GM21786 (cell line): ENCODE results near the gene PSMB7.

Experiments
- ATAC-seq: cut with Tn5 transposase; IDR thresholded peaks from one replicate; pipeline ENCODE4 v1.9.1; 2021; ENCODE audit not compliant: unreplicated experiment

Gene PSMB7

DNA sequence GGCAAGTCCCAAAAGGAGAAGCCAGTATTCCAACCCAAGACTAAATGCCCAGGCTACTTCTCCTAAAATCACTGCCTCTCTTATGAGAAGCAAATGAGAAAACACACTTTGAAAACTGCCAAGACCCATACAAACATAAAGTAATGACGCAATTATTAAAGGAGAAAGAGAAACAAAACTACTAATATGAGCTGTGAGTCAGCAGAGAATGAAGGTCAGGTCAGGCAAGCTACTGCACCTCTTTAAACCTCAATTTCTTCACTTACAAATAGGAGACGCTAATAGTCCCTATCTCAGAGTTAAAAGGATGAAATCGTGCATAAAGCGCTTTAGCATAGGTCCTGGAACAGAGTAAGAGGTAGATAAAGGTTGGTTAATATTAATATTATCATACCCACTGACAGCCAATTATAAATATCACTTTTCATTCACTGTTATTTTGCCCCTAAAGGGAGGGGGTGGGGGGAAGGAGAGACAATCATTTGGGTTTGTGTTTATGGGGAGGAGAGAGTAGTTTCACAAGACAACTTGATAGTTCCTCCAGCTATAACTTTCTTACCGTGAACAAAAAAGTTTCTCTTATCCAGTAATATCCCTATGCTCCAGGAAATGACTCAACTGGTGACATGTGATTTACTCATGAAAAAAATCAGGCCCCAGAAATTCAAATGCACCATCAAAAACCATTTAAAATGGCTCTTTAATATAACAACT, 3.6 kb downstream of the PSMB7 start:
- ATAC-seq, result no peak

DNA sequence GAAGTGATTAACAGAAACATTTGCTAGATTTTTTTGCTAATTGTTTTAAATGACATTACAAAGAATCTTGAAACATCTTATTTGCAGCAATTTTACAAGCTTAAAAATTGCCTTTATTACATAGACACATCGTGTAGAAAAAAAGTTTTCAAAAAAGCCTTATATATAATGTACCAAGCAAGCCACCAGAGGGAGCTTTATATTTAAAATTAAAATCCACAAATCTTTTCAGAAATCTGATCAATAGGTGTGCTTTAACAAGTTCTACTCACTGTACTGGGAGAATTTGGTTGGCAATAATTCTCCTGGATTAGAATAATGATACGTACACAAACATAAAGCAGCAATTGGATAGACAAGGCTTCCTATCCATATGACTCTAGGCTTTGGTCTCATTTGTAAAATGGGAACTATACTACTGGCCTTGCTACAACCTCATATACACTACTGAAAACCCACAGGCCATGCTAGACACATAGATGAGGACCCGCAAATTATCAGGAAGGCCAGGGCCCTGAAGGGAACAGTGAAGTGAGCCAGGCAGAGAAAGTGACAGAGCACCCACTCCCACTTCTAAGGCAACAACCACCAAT, 4.8 kb downstream of the PSMB7 start:
- no peak for ATAC-seq

- ATAC-seq, result no peak
Measured at GRCh38 chr9:124409410-124409809, 5.8 kb downstream of the PSMB7 start.

GRCh38 chr9:124403246-124403645, 12.0 kb downstream of the PSMB7 start:
- ATAC-seq, result no peak

- ATAC-seq, result no peak
Measured at GRCh38 chr9:124399968-124400940, 15.0 kb downstream of the PSMB7 start.

GRCh38 chr9:124399323-124399967, 15.8 kb downstream of the PSMB7 start:
- ATAC-seq, result no peak

- no peak for ATAC-seq
Measured at GRCh38 chr9:124398191-124398935, 16.9 kb downstream of the PSMB7 start.

GRCh38 chr9:124395826-124396225, 19.4 kb downstream of the PSMB7 start:
- no peak for ATAC-seq

DNA sequence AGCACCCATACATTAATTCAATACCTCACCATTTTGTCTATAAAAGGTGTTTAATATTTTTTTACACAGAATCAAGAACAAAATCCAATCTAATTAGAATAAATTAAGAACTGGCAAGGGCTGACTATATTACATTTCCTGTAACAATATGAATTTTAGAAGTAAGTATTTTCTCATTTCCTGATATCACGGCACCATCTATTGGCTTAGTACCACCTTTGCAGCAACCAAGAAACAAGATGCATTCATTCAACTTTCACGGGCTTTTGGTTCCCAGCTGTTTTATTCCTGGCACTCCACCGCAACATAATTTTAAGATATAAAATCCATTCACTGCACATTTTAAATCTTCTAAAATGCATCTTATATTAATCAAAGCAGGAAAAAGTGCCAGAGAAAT, 20.6 kb downstream of the PSMB7 start:
- ATAC-seq, result no peak

DNA sequence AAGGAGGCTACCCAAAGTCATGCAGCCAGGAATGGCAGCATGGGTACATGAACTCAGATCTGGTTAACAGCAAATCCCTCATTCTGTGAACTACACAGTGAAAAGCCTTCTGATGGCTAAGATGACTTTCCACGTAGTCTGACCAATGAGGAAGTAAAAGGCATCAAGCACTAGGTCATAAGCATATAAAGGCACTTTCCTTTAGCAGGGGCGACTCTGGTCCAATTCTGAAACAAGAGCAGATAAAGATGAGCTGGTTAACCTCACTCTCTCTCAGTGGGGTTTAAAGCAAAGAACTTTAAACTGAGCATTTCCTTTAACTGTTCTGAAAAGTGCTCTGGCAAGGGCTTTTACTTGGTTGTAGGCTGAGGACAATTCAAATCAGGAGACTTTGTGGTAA, 21.1 kb downstream of the PSMB7 start:
- ATAC-seq, result no peak

DNA sequence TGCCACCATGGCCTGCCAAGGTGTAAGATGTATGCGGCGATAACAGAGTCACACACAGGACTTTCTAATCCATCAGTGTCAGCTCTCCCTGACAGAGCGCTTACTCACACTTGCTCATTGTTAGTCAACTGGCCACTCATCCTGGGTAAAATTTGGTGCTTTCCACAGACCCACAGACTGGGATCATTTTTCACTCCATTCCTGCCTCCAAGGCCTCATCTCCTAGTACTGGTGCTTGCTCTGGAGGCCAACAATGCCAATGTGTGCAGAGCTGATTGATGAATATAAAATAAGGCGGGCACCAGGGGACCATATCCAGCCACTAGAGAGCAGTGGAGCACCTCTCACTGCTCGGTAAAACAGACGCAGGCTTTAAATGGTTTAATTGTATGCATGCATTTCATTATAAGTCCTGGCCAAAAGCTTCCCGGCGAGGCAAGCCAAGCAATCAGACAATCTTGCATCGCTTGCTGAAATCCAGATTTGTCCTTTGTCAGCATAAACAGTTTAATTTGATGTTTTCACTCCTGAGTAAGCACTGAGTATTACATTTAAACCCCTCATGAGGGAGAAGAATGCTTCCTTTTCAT, 22.3 kb downstream of the PSMB7 start:
- no peak for ATAC-seq

- ATAC-seq, result no peak
Measured at GRCh38 chr9:124392254-124392870, 22.9 kb downstream of the PSMB7 start.

DNA sequence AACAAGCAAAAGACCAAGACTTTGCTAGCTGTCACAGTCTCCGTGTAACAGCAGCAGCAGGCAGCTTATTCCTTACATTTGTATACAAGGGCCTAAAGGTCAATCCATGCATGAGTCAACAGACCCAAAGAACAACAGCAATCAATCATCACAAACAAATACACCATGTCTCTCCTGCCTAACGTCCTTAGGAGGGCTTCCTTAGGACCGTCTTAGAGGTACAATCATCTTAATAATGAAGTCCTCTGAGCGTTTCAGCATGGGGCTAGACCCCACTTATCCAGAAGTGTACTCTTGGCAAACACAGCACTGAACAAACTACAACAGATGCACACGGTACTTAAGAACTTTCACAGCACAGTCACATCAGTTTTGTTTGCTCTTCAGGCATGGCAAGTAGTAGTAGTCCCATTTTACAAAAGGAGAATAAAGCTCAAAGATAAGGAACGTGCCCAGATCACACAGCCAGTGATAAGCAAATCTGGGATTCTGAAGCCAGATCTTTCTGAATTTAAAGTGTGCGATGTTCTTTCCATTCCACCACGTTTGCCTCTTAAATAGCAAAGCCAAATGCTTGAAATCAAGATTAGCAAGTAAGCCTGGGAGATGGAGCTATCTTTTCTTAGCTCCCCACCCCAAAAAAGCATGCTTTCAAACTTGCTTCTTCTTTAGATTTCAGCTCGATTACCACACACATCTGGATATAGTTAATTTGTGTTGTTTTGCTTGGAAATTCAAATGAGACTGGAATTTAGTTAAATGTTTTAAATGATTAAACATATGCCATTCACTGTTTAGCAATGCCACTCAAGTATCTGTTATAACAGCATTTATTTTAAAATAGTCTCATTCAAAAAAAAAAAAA, 24.2 kb downstream of the PSMB7 start:
- no peak for ATAC-seq

DNA sequence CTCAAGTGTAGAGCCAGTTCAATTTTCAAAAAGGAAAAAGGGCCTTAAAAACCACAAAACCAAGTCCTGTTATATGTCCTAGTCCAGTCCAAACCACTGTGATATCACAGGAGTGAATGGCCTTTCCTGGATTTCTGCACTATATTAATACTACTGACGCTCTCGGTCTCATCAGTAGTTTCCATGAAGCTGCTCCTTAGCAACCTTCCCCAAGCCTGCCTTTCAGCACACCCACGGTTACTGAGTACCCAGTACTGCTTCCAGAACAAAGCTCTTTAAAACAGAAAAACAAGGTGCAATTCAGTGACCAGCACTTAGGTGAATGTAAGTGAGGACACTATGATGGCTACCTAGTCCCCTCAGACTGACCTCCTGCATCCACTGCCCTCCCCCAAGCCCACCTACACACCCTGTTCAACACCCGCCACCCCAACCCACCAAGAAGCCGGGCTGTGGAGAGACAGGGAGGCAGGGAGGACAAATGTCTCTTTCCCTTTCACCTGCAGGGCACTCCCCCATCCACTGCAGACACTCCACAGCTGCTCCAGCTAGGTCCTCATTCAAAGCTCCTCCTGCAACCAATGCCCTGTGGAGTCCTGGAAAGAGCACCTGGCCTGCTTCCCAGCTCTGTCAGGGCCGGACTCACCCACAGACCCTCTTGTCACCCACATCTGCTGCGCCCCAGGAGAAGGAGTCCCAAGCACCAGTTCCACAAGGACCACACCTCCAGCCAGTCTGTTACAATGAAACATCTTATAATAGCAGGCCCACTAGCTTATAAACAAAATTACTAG, 25.9 kb downstream of the PSMB7 start:
- ATAC-seq, result no peak

DNA sequence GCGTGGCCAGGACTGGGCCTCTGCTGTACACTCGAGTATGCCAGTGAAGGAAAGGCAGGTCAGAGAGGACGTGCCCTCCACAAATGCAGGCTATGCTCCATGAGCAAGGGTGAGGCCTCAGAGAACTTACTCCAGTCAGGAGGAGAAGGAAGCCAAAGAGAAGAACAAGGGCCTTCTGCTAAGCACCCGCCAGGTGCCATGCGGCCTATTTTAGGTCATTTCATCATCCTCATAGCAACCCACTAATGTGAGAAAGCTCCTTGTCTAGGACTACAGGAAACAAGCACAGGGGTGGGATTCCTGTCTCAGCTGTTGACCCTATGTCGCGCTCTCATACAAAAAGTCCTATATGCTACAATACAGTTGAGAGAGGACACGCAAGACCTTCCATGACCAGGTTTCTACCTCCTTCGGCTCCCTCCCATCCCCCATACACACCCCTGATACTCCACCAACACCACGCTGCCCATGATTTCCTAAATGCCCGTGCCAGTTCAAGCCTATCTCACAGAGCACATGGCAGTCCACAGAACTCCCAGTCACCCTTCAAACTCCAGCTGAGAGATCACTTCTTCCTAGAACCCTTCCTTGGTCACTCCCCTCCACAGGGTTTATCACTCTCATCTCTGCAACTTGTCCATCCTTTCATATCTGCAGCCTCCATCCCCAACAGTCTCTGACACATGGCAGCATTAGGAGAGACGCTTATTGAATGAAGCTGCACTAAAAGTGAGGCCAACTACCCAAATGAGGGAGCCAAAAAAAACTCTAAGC, 26.8 kb downstream of the PSMB7 start:
- ATAC-seq, result no peak

DNA sequence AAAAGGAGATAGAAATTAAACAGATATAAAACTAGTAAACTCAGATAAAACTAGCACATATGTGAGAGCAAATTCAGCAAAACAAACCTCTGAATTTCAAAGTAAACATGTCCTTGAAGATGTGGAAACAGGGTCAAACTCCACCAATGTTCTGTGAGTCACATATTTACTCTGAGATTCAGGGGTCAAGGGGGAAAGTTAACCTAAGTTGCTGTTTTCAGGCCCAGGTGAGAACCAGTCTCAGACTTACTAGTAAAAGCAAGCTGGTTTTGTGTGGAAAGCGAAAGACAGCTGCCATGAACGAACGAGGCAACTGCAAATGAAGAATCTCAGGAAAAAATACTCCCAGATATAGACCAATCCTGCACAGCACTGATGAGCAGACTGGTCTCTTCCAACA, 29.0 kb downstream of the PSMB7 start:
- no peak for ATAC-seq

- ATAC-seq, result no peak
Measured at GRCh38 chr9:124385623-124386022, 29.6 kb downstream of the PSMB7 start.
